GM12891 (cell line): ENCODE results near the gene LRP1B.

Experiments
- PAX5 ChIP-seq: IDR thresholded peaks from 2 replicates; pipeline ENCODE4 v1.6.1; 2011; ENCODE audit warnings: low read length, moderate library complexity, mild to moderate bottlenecking; ENCODE audit not compliant: insufficient read depth, severe bottlenecking
- POLR2A ChIP-seq: IDR thresholded peaks from 2 replicates; pipeline ENCODE4 v1.6.1; 2011; ENCODE audit warnings: low read depth, low read length, control low read depth
- POLR2AphosphoS5 ChIP-seq: IDR thresholded peaks from 2 replicates; pipeline ENCODE4 v1.6.1; 2011; ENCODE audit warnings: low read depth, low read length, control low read depth
- SPI1 ChIP-seq: IDR thresholded peaks from 2 replicates; pipeline ENCODE4 v1.6.1; 2011; ENCODE audit warnings: low read depth, low read length, control low read depth
- TAF1 ChIP-seq: IDR thresholded peaks from 2 replicates; pipeline ENCODE4 v1.6.1; 2011; ENCODE audit warnings: low read depth, low read length, control low read depth

DNA sequence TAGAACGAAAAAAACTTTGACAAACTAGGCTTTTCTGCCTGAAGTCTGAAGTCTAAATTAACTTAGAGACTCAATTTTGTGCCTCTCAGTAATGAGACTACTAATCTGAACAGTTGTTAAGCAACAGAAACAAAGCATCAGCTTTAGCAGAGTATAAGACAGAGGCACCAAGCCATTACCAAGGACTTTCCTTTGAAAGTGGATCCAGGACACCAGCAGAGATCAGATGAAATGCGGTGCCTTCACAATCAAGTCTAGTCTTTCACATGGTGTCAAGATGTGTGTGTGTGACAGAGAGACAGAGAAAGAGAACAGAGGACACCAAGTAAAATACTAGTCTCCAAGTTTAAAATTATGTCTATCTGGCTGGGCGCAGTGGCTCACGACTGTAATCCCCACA lies 1502.9 kb downstream of the LRP1B start:
- no peak for TF ChIP-seq POLR2AphosphoS5
- TF ChIP-seq POLR2A: no peak
- TF ChIP-seq TAF1: no peak
- TF ChIP-seq PAX5: no peak
- TF ChIP-seq SPI1: no peak
